GM23338 (cell line): ENCODE measurements around the gene KDM1A. TPM values are rescaled to one million over a fixed set of nuclear protein-coding genes. Genes with fewer than 3 reads are reported as not detected.

Source experiments
- ATAC-seq: fragments of 200-7000 bp; cut with Tn5 transposase; 3 replicates; pipeline ENCODE4 v1.9.1; 2020
- DNase-seq: peaks from one replicate; pipeline ENCODE4 v3.0.0-alpha.2; 2015; ENCODE audit warnings: low spot score
- H2AFZ ChIP-seq: fragments of 200-600 bp; sonication (generic); 2 replicates; pipeline ENCODE4 v1.8.0; 2016; ENCODE audit warnings: antibody characterized with exemption, mild to moderate bottlenecking, moderate library complexity
- H3F3A ChIP-seq: fragments of 200-600 bp; sonication (generic); replicated peaks from 2 replicates; pipeline ENCODE4 v1.8.0; 2017; ENCODE audit warnings: antibody characterized with exemption, mixed run types, low read depth
- H3K27ac ChIP-seq: fragments of 200-600 bp; sonication (generic); 2 replicates; pipeline ENCODE4 v1.6.1; 2016; ENCODE audit warnings: low read depth
- H3K27me3 ChIP-seq: fragments of 200-600 bp; sonication (generic); 2 replicates; pipeline ENCODE4 v1.8.0; 2016; ENCODE audit warnings: mild to moderate bottlenecking, mixed run types, moderate library complexity; ENCODE audit not compliant: insufficient read depth
- H3K36me3 ChIP-seq: fragments of 200-600 bp; sonication (generic); 2 replicates; pipeline ENCODE4 v1.8.0; 2016; ENCODE audit warnings: mild to moderate bottlenecking; ENCODE audit not compliant: insufficient read depth
- H3K4me1 ChIP-seq: fragments of 200-600 bp; sonication (generic); 2 replicates; pipeline ENCODE4 v1.8.0; 2016; ENCODE audit warnings: mild to moderate bottlenecking, moderate library complexity; ENCODE audit not compliant: insufficient read depth
- H3K4me2 ChIP-seq: fragments of 200-600 bp; sonication (generic); 2 replicates; pipeline ENCODE4 v1.7.1; 2017; ENCODE audit warnings: mixed run types
- H3K4me3 ChIP-seq: fragments of 200-600 bp; sonication (generic); 2 replicates; pipeline ENCODE4 v1.6.1; 2016; ENCODE audit warnings: mixed run types
- H3K79me2 ChIP-seq: fragments of 200-600 bp; sonication (generic); replicated peaks from 2 replicates; pipeline ENCODE4 v1.8.0; 2017; ENCODE audit warnings: mild to moderate bottlenecking; ENCODE audit not compliant: insufficient read depth
- H3K9me2 ChIP-seq: fragments of 200-600 bp; sonication (generic); 2 replicates; pipeline ENCODE4 v1.8.0; 2017; ENCODE audit not compliant: insufficient read depth
- H4K20me1 ChIP-seq: fragments of 200-600 bp; sonication (generic); replicated peaks from 2 replicates; pipeline ENCODE4 v1.8.0; 2017; ENCODE audit warnings: mild to moderate bottlenecking; ENCODE audit not compliant: insufficient read depth
- H3K27ac Mint-ChIP-seq: 2 replicates; pipeline ENCODE4 v1.8.0; 2020; ENCODE audit warnings: inconsistent platforms, mild to moderate bottlenecking, moderate library complexity, mixed read lengths
- H3K27me3 Mint-ChIP-seq: 3 replicates; pipeline ENCODE4 v1.8.0; 2022; ENCODE audit warnings: low read depth, mild to moderate bottlenecking, moderate library complexity, mixed read lengths, inconsistent platforms; ENCODE audit not compliant: insufficient read depth, poor library complexity
- H3K36me3 Mint-ChIP-seq: 3 replicates; pipeline ENCODE4 v1.8.0; 2021; ENCODE audit warnings: low read depth, mild to moderate bottlenecking, inconsistent platforms, moderate library complexity, mixed read lengths
- H3K4me1 Mint-ChIP-seq: 3 replicates; pipeline ENCODE4 v1.8.0; 2020; ENCODE audit warnings: mild to moderate bottlenecking, inconsistent platforms, mixed read lengths
- H3K4me3 Mint-ChIP-seq: 3 replicates; pipeline ENCODE4 v1.8.0; 2021; ENCODE audit warnings: moderate library complexity, mild to moderate bottlenecking, inconsistent platforms, mixed read lengths
- H3K9me3 Mint-ChIP-seq: 3 replicates; pipeline ENCODE4 v1.8.0; 2020; ENCODE audit warnings: moderate library complexity, mild to moderate bottlenecking, inconsistent platforms, mixed read lengths
- CREB1 ChIP-seq: fragments of 250-450 bp; sonication (Bioruptor Pico); IDR thresholded peaks from 2 replicates; pipeline ENCODE4 v1.5.0; 2020; ENCODE audit warnings: low read depth, mild to moderate bottlenecking, moderate library complexity
- CTCF ChIP-seq, 2 experiments: fragments of 200-600 bp in 1 of 2; sonication (generic) in 1 of 2; conservative IDR thresholded peaks; 2 replicates each; pipeline versions ENCODE4 v1.5.1 to v1.6.1; 2016 to 2017; ENCODE audit warnings: antibody characterized with exemption in 2 of 2, low read depth in 2 of 2, mild to moderate bottlenecking in 2 of 2, moderate library complexity in 1 of 2
- ETS1 ChIP-seq: IDR thresholded peaks from 2 replicates; pipeline ENCODE4 v1.6.1; 2016; ENCODE audit warnings: antibody characterized with exemption
- EZH2 ChIP-seq: fragments of 200-600 bp; sonication (generic); IDR thresholded peaks from one replicate; pipeline ENCODE4 v1.8.0; 2017; ENCODE audit warnings: antibody characterized with exemption, mild to moderate bottlenecking, low read depth; ENCODE audit not compliant: unreplicated experiment
- NANOG ChIP-seq: IDR thresholded peaks from 2 replicates; pipeline ENCODE4 v1.6.1; 2016; ENCODE audit warnings: antibody characterized with exemption, borderline replicate concordance
- STAT1 ChIP-seq: IDR thresholded peaks from one replicate; pipeline ENCODE4 v1.6.1; 2016; ENCODE audit warnings: antibody characterized with exemption; ENCODE audit not compliant: unreplicated experiment
- ZNF462 ChIP-seq: fragments of 250-450 bp; sonication (Bioruptor Pico); IDR thresholded peaks from 2 replicates; pipeline ENCODE4 v1.5.0; 2020; ENCODE audit warnings: mild to moderate bottlenecking, moderate library complexity
- polyA plus RNA-seq: library from polyadenylated mRNA; unstranded; fragments of >200 nt; fragmentation: Nextera tagmentation; extraction: Ambion mirVana; gene quantifications from 2 replicates; pipeline ENCODE4 v1.2.1, GENCODE V29; 2016
- total RNA-seq: library from RNA; depleted of rRNA; stranded (reverse); fragments of >200 nt; shearing (Covaris generic); gene quantifications from 2 replicates; pipeline ENCODE4 v1.2.3, GENCODE V29; 2014

KDM1A gene
- total and polyA plus RNA-seq, 2 experiments from 2014 or later: 86.4 to 252 TPM

GRCh38 chr1:23126801-23127200 is 107.5 kb downstream of the KDM1A start (continued):
- no peak for TF ChIP-seq ZNF462

- no peaks in the 10 kb centered on the region; the same call in 2 of the 3 replicates for H3K9me3 Mint-ChIP-seq
- no peak for DNase-seq
- H3K9me2 ChIP-seq: no peaks in the 10 kb centered on the region
- no peaks in the 10 kb centered on the region for H3K27me3 ChIP-seq
- no peak overlapping the region for H2AFZ ChIP-seq
- peaks cover 99% of the 10 kb centered on the region for H3K79me2 ChIP-seq
- no peak overlapping the region for H3K4me3 Mint-ChIP-seq
- H3K27me3 Mint-ChIP-seq: peaks cover 3% of the 10 kb centered on the region
- H3K4me2 ChIP-seq: no peak overlapping the region
- peaks cover 62% of the 10 kb centered on the region for H4K20me1 ChIP-seq
- H3K36me3 ChIP-seq: no peaks in the 10 kb centered on the region
- H3K4me1 Mint-ChIP-seq: peaks cover 21% of the 10 kb centered on the region; the same call in 2 of the 3 replicates
- H3K27ac ChIP-seq: no peak overlapping the region
- H3F3A ChIP-seq: no peaks in the 10 kb centered on the region
- ATAC-seq: no peak
- no peaks in the 10 kb centered on the region for H3K36me3 Mint-ChIP-seq
- peaks cover 10% of the 10 kb centered on the region for H3K4me1 ChIP-seq
- H3K27ac Mint-ChIP-seq: no peak overlapping the region
- no peak overlapping the region for H3K4me3 ChIP-seq
- no peak for TF ChIP-seq CTCF (conservative IDR thresholded peaks at IDR 0.05; ENCODE audit: low read depth in 2 of 2)
- TF ChIP-seq ZNF462: no peak
- TF ChIP-seq NANOG: no peak
- no peak for TF ChIP-seq ETS1
- no peak for TF ChIP-seq STAT1
- TF ChIP-seq CREB1 (CRISPR knock-in tag): no peak
- TF ChIP-seq EZH2: no peak
These were observed 110.6 kb downstream of the KDM1A start for GRCh38 chr1:23129846-23130245.
